ENCODE measurements around the gene SLC41A3.

SLC41A3 gene

DNA sequence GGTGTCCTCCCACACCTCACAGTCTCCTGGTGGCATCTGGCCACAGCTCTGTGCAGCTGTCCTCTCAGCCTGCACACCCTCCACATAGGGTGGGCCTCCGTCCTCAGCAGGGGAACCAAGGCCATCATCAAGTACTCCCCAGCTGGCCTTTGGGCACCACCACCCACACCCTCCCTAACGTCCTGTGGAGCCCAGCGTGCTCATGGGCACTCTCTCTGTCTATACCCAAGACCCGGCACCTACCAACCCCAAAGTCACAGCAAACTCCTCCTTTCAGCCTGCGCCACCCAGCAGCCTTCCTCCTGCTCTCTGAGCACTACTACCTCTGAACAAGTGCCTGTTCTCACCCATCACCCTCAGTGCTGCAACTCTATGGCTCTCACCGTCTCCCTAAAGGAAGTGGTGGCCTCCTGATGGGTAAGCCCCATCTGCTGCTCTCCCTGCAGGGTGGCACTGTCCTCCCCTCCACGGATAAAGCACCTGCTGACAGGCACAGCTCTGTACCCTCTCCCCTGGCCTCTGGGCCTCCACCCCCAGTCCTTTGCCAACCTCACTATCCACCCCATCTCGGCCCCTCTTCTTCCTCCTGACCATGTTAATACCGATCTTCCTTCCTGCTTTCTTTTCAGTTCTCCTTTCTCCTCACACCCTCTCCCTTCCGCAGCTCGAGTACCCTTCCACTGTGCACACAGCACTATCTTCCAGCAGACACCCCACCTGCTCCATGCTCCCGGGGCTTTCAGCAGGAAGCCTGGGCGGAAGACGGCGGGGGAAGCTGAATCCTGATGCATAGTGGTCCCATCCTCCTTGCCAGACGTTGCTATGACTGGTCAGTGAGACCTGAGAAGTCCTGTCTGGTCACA is 31.5 kb downstream of the SLC41A3 start:
- TF ChIP-seq, protein P1, sequence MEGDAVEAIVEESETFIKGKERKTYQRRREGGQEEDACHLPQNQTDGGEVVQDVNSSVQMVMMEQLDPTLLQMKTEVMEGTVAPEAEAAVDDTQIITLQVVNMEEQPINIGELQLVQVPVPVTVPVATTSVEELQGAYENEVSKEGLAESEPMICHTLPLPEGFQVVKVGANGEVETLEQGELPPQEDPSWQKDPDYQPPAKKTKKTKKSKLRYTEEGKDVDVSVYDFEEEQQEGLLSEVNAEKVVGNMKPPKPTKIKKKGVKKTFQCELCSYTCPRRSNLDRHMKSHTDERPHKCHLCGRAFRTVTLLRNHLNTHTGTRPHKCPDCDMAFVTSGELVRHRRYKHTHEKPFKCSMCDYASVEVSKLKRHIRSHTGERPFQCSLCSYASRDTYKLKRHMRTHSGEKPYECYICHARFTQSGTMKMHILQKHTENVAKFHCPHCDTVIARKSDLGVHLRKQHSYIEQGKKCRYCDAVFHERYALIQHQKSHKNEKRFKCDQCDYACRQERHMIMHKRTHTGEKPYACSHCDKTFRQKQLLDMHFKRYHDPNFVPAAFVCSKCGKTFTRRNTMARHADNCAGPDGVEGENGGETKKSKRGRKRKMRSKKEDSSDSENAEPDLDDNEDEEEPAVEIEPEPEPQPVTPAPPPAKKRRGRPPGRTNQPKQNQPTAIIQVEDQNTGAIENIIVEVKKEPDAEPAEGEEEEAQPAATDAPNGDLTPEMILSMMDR (IDR thresholded peaks at IDR 0.05), result no peak

DNA sequence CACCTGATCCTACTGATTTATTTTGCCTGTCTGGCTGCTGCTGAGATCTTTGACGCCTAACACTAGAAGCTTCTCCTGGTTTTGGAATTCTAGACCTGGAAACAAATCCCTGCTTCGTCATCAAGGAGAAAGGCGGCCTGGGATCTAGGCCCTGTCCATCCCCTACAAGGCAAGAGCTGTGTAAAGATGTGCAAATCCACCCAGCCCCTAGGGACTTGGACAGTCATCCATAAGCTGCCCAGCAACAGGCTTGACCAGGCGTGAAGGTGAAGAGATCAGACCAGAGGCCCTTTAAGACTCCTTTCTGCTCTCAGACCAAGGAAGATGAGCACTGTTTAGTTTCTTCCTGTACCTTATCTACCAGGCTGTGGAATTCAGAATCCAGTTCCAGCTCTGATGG is 32.2 kb downstream of the SLC41A3 start:
- TF ChIP-seq, protein P1 (IDR thresholded peaks at IDR 0.05), result no peak

GRCh38 chr3:126051234-126051633 is 32.7 kb downstream of the SLC41A3 start:
- TF ChIP-seq, protein P1 (IDR thresholded peaks at IDR 0.05), result no peak

DNA sequence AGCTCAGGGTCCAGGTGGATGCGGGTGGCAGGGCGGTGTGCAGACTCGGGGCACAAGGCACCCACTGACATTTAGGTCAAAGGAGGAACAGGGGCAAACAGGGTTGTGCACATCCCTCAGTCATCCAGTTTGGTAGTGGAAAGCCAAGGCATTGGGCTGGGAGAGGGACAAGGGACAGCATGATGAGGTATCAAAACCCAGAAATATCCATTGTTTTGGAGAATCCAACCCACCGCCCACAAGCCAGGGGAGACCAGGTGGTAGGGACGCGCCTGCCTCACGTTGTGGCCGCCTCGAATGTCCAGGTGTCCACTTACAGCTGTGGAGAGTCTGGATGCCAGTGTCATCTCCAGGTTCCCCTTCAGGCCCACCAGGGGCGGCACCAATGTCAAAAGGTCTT is 33.3 kb downstream of the SLC41A3 start:
- TF ChIP-seq, protein P1 (IDR thresholded peaks at IDR 0.05), result no peak

DNA sequence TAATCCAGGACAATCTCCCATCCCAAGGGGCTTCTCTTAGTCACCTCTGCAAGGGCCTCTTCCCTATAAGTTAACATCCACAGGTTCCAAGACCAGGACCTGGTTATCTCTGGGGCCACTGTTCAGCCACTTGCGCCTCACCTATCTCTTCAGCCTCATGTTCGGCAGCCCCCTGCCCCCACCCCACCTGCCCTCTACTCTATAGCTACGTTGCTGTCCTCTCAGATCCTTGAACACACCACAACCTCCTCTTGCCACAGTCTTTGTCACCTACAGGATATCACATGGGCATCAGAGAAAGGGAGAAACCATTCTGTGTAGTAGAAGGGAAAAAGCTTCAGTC is 33.9 kb downstream of the SLC41A3 start:
- TF ChIP-seq, protein P1 (IDR thresholded peaks at IDR 0.05), result no peak

DNA sequence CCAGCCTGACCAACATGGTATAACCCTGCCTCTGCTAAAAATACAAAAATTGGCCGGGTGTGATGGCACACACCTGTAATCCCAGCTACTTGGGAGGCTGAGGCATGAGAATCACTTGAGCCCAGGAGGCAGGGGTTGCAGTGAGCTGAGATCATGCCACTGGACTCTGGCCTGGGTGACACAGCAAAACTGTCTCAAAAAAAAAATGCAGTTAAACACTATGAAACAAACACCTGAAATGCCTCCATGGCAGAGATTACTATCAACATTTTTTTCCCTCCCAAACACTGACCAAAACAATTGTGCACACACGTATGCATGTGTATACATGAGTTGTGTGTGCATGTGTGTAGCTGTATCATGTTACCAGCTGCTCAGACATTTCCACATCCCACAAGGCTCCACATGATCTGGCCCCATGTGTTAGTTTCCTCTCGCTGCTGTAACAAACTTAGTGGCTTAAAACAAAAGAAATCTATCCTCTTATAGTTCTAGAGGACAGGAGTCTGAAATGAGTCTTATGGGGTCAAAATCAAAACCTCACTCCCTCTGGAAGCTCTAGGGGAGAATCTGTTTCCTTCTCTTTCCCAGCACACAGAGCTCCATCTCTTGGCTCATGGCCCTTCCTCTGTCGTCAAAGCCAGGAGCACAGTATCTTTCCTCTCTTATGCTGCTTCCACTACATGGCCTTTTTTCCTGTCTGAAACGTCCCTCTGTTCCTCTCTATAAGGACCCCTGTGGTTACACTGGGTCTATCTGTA is 34.5 kb downstream of the SLC41A3 start:
- TF ChIP-seq, protein P1 (IDR thresholded peaks at IDR 0.05), result no peak

DNA sequence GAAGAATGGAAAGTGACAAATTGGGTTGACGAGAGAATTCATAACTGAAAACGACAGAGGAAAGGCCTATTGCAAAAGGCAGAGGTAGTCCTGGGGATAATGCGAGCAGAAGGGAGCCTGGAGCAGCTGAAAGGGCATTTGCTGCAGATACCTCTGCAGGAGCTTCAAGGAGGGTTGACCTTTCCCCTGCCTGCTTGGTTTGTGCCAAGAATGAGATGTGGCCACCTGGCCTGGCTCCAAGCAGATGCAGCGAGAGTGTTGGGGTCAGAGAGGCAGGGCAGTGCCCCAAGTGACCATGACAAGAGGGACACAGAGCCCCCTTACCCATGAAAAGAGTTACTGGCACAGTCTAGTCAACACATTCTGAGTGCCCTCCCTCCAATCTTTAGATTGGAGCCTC is 43.5 kb downstream of the SLC41A3 start:
- TF ChIP-seq, protein P1 (IDR thresholded peaks at IDR 0.05), result no peak

All from LNCAP (cell line).